SK-N-SH (cell line): ENCODE data around the gene FAHD2A. TPM values are rescaled to one million over a fixed set of nuclear protein-coding genes. Genes with fewer than 3 reads are reported as not detected.

ENCODE experiments used
- CTCF ChIA-PET: fragments of 300-600, 350-600 bp; formaldehyde crosslinking; extraction: SDS; loops from one replicate; lab custom pipeline; 2021; lab: Yijun Ruan, JAX
- POLR2A ChIA-PET: fragments of 350-600 bp; sonication (Branson Sonifier 250); formaldehyde crosslinking; extraction: SDS; loops from one replicate; lab custom pipeline; 2020; ENCODE audit warnings: antibody characterized with exemption, inconsistent platforms; lab: Yijun Ruan, JAX
- DNase-seq: peaks from one replicate; pipeline ENCODE4 v3.0.0; 2012
- H2AFZ ChIP-seq: fragments of 200-600 bp; sonication (generic); 2 replicates; pipeline ENCODE4 v1.8.1; 2016; ENCODE audit warnings: antibody characterized with exemption, mild to moderate bottlenecking, low read depth
- H3F3A ChIP-seq: fragments of 200-600 bp; sonication (generic); replicated peaks from 2 replicates; pipeline ENCODE3; 2016; ENCODE audit warnings: antibody characterized with exemption, mild to moderate bottlenecking; ENCODE audit not compliant: insufficient read depth
- H3K27ac ChIP-seq, 2 experiments: fragments of 200-500 bp in 1 of 2; fragments of 200-600 bp in 1 of 2; sonication (Bioruptor generic) in 1 of 2; sonication (generic), shearing (Covaris generic) in 1 of 2; 2 replicates each; pipeline versions ENCODE4 v1.5.1 to v1.6.1; 2014 to 2016; ENCODE audit warnings: low read depth in 2 of 2, inconsistent platforms in 1 of 2, low read length in 1 of 2, mild to moderate bottlenecking in 1 of 2, mixed read lengths in 1 of 2
- H3K27me3 ChIP-seq: fragments of 200-600 bp; sonication (generic), shearing (Covaris generic); 2 replicates; pipeline ENCODE4 v1.6.1; 2016; ENCODE audit warnings: mixed run types; ENCODE audit not compliant: insufficient read depth
- H3K36me3 ChIP-seq, 2 experiments: fragments of 200-500 bp in 1 of 2; fragments of 200-600 bp in 1 of 2; sonication (Bioruptor generic) in 1 of 2; sonication (generic) in 1 of 2; replicated peaks in 1 of 2; 2 replicates each; pipeline versions ENCODE3 to v1.5.1; 2014 to 2016; ENCODE audit warnings: low read length in 1 of 2, mild to moderate bottlenecking in 1 of 2; ENCODE audit not compliant: insufficient read depth in 2 of 2, control insufficient read depth in 1 of 2
- H3K4me1 ChIP-seq, 2 experiments: fragments of 200-500 bp in 1 of 2; fragments of 200-600 bp in 1 of 2; sonication (Bioruptor generic) in 1 of 2; sonication (generic), shearing (Covaris generic) in 1 of 2; 2 replicates each; pipeline versions ENCODE4 v1.5.1 to v1.6.1; 2014 to 2016; ENCODE audit warnings: low read depth in 1 of 2, low read length in 1 of 2, mixed run types in 1 of 2; ENCODE audit not compliant: insufficient read depth in 2 of 2, control insufficient read depth in 1 of 2
- H3K4me2 ChIP-seq: fragments of 200-600 bp; sonication (generic), shearing (Covaris generic); 2 replicates; pipeline ENCODE4 v1.6.1; 2017; ENCODE audit warnings: mixed run types
- H3K4me3 ChIP-seq, 2 experiments: fragments of 200-500 bp in 1 of 2; fragments of 200-600 bp in 1 of 2; sonication (Bioruptor generic) in 1 of 2; sonication (generic), shearing (Covaris generic) in 1 of 2; 2 replicates each; pipeline versions ENCODE4 v1.5.1 to v1.8.1; 2014 to 2016; ENCODE audit warnings: low read depth in 2 of 2, inconsistent platforms in 1 of 2, low read length in 1 of 2, mild to moderate bottlenecking in 1 of 2, mixed read lengths in 1 of 2, moderate library complexity in 1 of 2
- H3K79me2 ChIP-seq: fragments of 200-600 bp; sonication (generic); 2 replicates; pipeline ENCODE4 v1.8.1; 2017; ENCODE audit warnings: mild to moderate bottlenecking; ENCODE audit not compliant: insufficient read depth
- H3K9ac ChIP-seq: fragments of 200-600 bp; sonication (generic); 2 replicates; pipeline ENCODE4 v1.6.1; 2017; ENCODE audit warnings: mixed run types
- H3K9me2 ChIP-seq: fragments of 200-600 bp; sonication (generic); 2 replicates; pipeline ENCODE4 v1.6.1; 2017; ENCODE audit warnings: mixed run types
- H3K9me3 ChIP-seq: fragments of 200-600 bp; sonication (generic); 2 replicates; pipeline ENCODE4 v1.6.1; 2017; ENCODE audit warnings: mixed run types, mild to moderate bottlenecking, moderate library complexity
- H4K20me1 ChIP-seq: fragments of 200-600 bp; sonication (generic); 2 replicates; pipeline ENCODE4 v1.6.1; 2017; ENCODE audit warnings: mild to moderate bottlenecking, mixed run types; ENCODE audit not compliant: insufficient read depth
- ELF1 ChIP-seq: IDR thresholded peaks from 2 replicates; pipeline ENCODE4 v1.4.0; 2012
- EP300 ChIP-seq, 2 experiments: IDR thresholded peaks; 2 replicates each; pipeline versions ENCODE4 v1.4.0 to v1.6.1; 2012; ENCODE audit warnings: borderline replicate concordance in 1 of 2, low read depth in 1 of 2, low read length in 1 of 2
- GABPA ChIP-seq: IDR thresholded peaks from 2 replicates; pipeline ENCODE4 v1.4.0; 2012; ENCODE audit warnings: low read depth, mild to moderate bottlenecking
- GATA2 ChIP-seq: sonication (generic); formaldehyde crosslinking; IDR thresholded peaks from 2 replicates; pipeline ENCODE4 v1.5.0; 2020; ENCODE audit warnings: mild to moderate bottlenecking, missing genetic modification reagents
- JUND ChIP-seq: IDR thresholded peaks from 2 replicates; pipeline ENCODE4 v1.4.0; 2012
- NFIC ChIP-seq: IDR thresholded peaks from 2 replicates; pipeline ENCODE4 v1.4.0; 2012; ENCODE audit warnings: borderline replicate concordance
- RCOR1 ChIP-seq: fragments of 150-350 bp; IDR thresholded peaks from 2 replicates; pipeline ENCODE4 v1.6.1; 2017; ENCODE audit warnings: antibody characterized with exemption, low read length
- RFX5 ChIP-seq: IDR thresholded peaks from 2 replicates; pipeline ENCODE4 v1.6.1; 2012; ENCODE audit warnings: mild to moderate bottlenecking, improper control_type of control experiment, low read length
- TCF12 ChIP-seq: IDR thresholded peaks from 2 replicates; pipeline ENCODE4 v1.4.0; 2012
- TEAD4 ChIP-seq: IDR thresholded peaks from 2 replicates; pipeline ENCODE4 v1.4.0; 2012; ENCODE audit warnings: mild to moderate bottlenecking, borderline replicate concordance; ENCODE audit not compliant: insufficient read depth
- WGBS: methylation state at CpG from one replicate; pipeline ENCODE4 v1.1.6; 2017; ENCODE audit warnings: low lambda C conversion rate; 5-methylcytosine and 5-hydroxymethylcytosine counted together
- polyA plus RNA-seq, 3 experiments: library from polyadenylated mRNA; depleted of rRNA; stranded (reverse); fragments of >200 nt; gene quantifications; 2 replicates each; pipeline ENCODE4 v1.2.3, GENCODE V29; 2012
- TF ChIP-seq, protein P1 (sequence below): IDR thresholded peaks from 2 replicates; pipeline ENCODE4 v1.4.0; 2012; ENCODE audit warnings: low read depth
- TF ChIP-seq, protein P2 (sequence below): IDR thresholded peaks from 2 replicates; pipeline ENCODE4; 2012
- TF ChIP-seq, protein P3 (sequence below): IDR thresholded peaks from 2 replicates; pipeline ENCODE4 v1.6.1; 2012; ENCODE audit warnings: mild to moderate bottlenecking, low read depth, low read length, moderate library complexity

FAHD2A gene
- polyA plus RNA-seq, 1 of the 3 experiments (the other 2 are of a cell fraction), result 40.5 TPM

DNA sequence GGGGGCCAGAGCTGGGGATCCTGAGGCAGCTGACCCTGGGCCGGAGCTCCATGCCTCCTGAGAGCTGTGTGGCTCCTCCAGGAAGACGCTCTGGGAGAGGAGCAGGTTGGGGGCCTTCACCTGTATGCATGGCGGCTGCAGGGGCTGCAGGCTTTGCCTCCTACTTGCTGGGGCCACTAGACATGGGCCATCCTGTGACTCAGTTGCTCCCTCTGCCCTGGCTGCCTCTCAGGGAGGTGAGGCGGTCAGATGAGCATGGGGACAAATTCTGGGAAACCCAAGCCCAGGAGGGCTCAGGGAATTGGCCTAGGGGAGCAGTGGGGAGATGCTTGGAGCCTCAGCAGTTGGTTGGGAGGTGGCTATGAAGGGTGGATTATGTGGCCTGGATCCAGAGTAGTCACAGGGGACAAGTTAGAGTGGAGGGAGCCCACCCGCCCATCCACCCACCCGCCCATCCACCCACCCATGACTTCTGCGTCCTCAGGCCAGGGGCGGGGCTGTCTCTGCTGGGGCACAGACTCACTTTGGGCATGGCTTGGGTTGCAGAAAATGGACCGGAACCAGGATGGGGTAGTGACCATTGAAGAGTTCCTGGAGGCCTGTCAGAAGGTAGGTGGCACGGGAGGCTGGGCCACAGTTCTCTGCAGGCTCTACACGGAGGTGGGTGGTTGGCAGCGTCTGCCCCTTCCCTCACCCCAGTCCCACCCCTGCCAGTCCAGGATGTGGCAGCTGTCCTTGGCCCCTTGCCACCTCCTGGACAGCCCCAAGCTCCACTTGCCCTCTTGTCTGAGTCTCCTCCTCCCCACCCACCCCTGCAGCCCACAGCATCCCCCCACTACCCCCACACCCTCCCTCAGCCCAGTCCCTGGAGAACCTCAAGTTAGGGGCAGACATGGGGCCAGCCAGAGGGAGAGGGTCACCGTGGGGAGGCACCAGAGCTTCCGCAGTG, 19.5 kb upstream of the FAHD2A start:
- DNase-seq, result no peak
- H3K4me1 ChIP-seq, result no peaks in the 10 kb centered on the region
- TF ChIP-seq TCF12, result no peak
- TF ChIP-seq, protein P1, sequence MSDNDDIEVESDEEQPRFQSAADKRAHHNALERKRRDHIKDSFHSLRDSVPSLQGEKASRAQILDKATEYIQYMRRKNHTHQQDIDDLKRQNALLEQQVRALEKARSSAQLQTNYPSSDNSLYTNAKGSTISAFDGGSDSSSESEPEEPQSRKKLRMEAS, result no peak
- TF ChIP-seq EP300 (IDR thresholded peaks at IDR 0.05; ENCODE audit: borderline replicate concordance in 1 of 2, low read depth in 1 of 2, low read length in 1 of 2), result no peak
- TF ChIP-seq RCOR1, result no peak
- TF ChIP-seq, protein P2, sequence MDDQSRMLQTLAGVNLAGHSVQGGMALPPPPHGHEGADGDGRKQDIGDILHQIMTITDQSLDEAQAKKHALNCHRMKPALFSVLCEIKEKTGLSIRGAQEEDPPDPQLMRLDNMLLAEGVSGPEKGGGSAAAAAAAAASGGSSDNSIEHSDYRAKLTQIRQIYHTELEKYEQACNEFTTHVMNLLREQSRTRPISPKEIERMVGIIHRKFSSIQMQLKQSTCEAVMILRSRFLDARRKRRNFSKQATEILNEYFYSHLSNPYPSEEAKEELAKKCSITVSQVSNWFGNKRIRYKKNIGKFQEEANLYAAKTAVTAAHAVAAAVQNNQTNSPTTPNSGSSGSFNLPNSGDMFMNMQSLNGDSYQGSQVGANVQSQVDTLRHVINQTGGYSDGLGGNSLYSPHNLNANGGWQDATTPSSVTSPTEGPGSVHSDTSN, result no peak
- no peaks in the 10 kb centered on the region for H3K36me3 ChIP-seq
- H3F3A ChIP-seq, result no peaks in the 10 kb centered on the region
- no peak overlapping the region for H3K4me2 ChIP-seq
- no peaks in the 10 kb centered on the region for H3K79me2 ChIP-seq
- no peak overlapping the region for H3K9ac ChIP-seq
- POLR2A ChIA-PET, result no interaction called here
- H3K27me3 ChIP-seq, result no peaks in the 10 kb centered on the region; the same call in 1 of the 2 replicates
- 30% methylated on average over 9 of the region's 14 CpGs for WGBS
- H2AFZ ChIP-seq, result no peak overlapping the region
- no peak overlapping the region for H3K27ac ChIP-seq
- H3K9me3 ChIP-seq, result no peaks in the 10 kb centered on the region
- no peaks in the 10 kb centered on the region for H4K20me1 ChIP-seq
- no peaks in the 10 kb centered on the region for H3K9me2 ChIP-seq
- CTCF ChIA-PET, result no interaction called here
- no peak overlapping the region for H3K4me3 ChIP-seq

DNA sequence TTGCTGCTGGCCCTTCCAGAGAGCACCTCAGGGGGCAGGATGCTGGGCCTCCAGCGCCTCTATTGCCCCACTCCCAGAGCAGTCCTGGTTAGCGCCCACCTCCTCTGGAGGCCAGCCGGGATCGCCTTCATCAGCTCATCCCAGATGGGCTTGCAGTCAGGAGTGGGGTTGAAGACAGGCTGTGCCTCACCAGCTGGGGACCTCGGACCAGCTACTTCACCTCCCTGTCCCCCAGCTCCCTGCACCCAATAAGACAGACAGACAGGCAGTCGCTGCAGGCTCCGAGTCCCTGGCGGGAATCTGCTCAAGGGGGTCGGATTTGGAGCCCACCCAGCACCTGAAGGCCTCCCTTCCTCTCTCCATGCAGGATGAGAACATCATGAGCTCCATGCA, 18.9 kb upstream of the FAHD2A start:
- ChIA-PET CTCF (no interaction called here), POLR2A (no interaction called here)
- WGBS, result 10% methylated on average over 2 of the region's 9 CpGs
- no peaks in the 10 kb centered on the region for H3K36me3 ChIP-seq
- H2AFZ ChIP-seq, result no peak overlapping the region
- H3F3A ChIP-seq, result no peaks in the 10 kb centered on the region
- H3K4me1 ChIP-seq, result no peaks in the 10 kb centered on the region
- H3K9ac ChIP-seq, result no peak overlapping the region
- no peak overlapping the region for H3K27ac ChIP-seq
- no peaks in the 10 kb centered on the region for H4K20me1 ChIP-seq
- no peak overlapping the region for H3K4me2 ChIP-seq
- H3K79me2 ChIP-seq, result no peaks in the 10 kb centered on the region
- H3K27me3 ChIP-seq, result no peaks in the 10 kb centered on the region; the same call in 1 of the 2 replicates
- DNase-seq, result no peak
- H3K9me3 ChIP-seq, result no peaks in the 10 kb centered on the region
- H3K9me2 ChIP-seq, result no peaks in the 10 kb centered on the region
- TF ChIP-seq RFX5 (no peak), JUND (no peak), GABPA (no peak), ELF1 (no peak), TEAD4 (no peak), NFIC (no peak), GATA2 (no peak), RCOR1 (no peak)
- TF ChIP-seq, protein P1, result no peak
- TF ChIP-seq, protein P3, sequence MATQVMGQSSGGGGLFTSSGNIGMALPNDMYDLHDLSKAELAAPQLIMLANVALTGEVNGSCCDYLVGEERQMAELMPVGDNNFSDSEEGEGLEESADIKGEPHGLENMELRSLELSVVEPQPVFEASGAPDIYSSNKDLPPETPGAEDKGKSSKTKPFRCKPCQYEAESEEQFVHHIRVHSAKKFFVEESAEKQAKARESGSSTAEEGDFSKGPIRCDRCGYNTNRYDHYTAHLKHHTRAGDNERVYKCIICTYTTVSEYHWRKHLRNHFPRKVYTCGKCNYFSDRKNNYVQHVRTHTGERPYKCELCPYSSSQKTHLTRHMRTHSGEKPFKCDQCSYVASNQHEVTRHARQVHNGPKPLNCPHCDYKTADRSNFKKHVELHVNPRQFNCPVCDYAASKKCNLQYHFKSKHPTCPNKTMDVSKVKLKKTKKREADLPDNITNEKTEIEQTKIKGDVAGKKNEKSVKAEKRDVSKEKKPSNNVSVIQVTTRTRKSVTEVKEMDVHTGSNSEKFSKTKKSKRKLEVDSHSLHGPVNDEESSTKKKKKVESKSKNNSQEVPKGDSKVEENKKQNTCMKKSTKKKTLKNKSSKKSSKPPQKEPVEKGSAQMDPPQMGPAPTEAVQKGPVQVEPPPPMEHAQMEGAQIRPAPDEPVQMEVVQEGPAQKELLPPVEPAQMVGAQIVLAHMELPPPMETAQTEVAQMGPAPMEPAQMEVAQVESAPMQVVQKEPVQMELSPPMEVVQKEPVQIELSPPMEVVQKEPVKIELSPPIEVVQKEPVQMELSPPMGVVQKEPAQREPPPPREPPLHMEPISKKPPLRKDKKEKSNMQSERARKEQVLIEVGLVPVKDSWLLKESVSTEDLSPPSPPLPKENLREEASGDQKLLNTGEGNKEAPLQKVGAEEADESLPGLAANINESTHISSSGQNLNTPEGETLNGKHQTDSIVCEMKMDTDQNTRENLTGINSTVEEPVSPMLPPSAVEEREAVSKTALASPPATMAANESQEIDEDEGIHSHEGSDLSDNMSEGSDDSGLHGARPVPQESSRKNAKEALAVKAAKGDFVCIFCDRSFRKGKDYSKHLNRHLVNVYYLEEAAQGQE, result no peak
- no peak overlapping the region for H3K4me3 ChIP-seq
